Central memory CD8-positive, alpha-beta T cell (primary cell): ENCODE results near the gene PHOX2B.

Source experiments
- ATAC-seq: fragments of 150-1000 bp; cut with Tn5 transposase; replicated peaks from 2 replicates; pipeline ENCODE4 v1.10.0; 2022; ENCODE audit warnings: mild to moderate bottlenecking, moderate FRiP score, moderate number of reproducible peaks; ENCODE audit not compliant: poor library complexity, severe bottlenecking; ENCODE audit errors: extremely low read depth
- DNase-seq, 2 donors: peaks; one replicate each; pipeline ENCODE4 v3.0.0; 2021; ENCODE audit warnings: low spot score in 2 of 2
- H3K27ac Mint-ChIP-seq: one replicate; pipeline ENCODE4 v1.8.0; 2022; ENCODE audit warnings: low read depth, mild to moderate bottlenecking, moderate library complexity, mixed read lengths
- H3K27me3 Mint-ChIP-seq: one replicate; pipeline ENCODE4 v1.8.0; 2022; ENCODE audit warnings: mixed read lengths
- H3K36me3 Mint-ChIP-seq: one replicate; pipeline ENCODE4 v1.8.0; 2022; ENCODE audit warnings: mild to moderate bottlenecking, moderate library complexity, mixed read lengths; ENCODE audit not compliant: insufficient read depth
- H3K4me1 Mint-ChIP-seq: one replicate; pipeline ENCODE4 v1.8.0; 2022; ENCODE audit warnings: mixed read lengths
- H3K4me3 Mint-ChIP-seq: one replicate; pipeline ENCODE4 v1.8.0; 2022; ENCODE audit warnings: mild to moderate bottlenecking, moderate library complexity, mixed read lengths
- H3K9me3 Mint-ChIP-seq: one replicate; pipeline ENCODE4 v1.8.0; 2022; ENCODE audit warnings: mixed read lengths

The PHOX2B gene

GRCh38 chr4:41748571-41749475, at the start of gene PHOX2B:
Gene PHOX2B, minus strand, starts transcription at chr4:41748725. Its CDS starts 115 bp downstream, at chr4:41748610.
- no peaks in the 10 kb centered on the region for H3K4me1 Mint-ChIP-seq

GRCh38 chr4:41797260-41797659, 48.7 kb upstream of the PHOX2B start:
- no peak for DNase-seq
- H3K4me1 Mint-ChIP-seq = no peaks in the 10 kb centered on the region
- peaks cover 9% of the 10 kb centered on the region for H3K27me3 Mint-ChIP-seq
- ATAC-seq = no peak
- no peak overlapping the region for H3K27ac Mint-ChIP-seq
- no peaks in the 10 kb centered on the region for H3K9me3 Mint-ChIP-seq
- no peaks in the 10 kb centered on the region for H3K36me3 Mint-ChIP-seq
- H3K4me3 Mint-ChIP-seq = no peak overlapping the region

More at GRCh38 chr4:41748571-41749475, at the start of gene PHOX2B:
- Mint-ChIP-seq H3K36me3 (no peaks in the 10 kb centered on the region), H3K27me3 (peaks cover 99% of the 10 kb centered on the region), H3K9me3 (peaks cover 7% of the 10 kb centered on the region), H3K4me3 (no peak within 1 kb of the TSS), H3K27ac (no peak within 1 kb of the TSS)
- DNase-seq = no peak
- ATAC-seq = no peak

- no peak overlapping the region for H3K4me3 Mint-ChIP-seq
- ATAC-seq (no peak), DNase-seq (no peak)
- no peaks in the 10 kb centered on the region for H3K36me3 Mint-ChIP-seq
- H3K4me1 Mint-ChIP-seq = no peaks in the 10 kb centered on the region
- H3K27me3 Mint-ChIP-seq = peaks cover 15% of the 10 kb centered on the region
- H3K27ac Mint-ChIP-seq = no peak overlapping the region
- H3K9me3 Mint-ChIP-seq = no peaks in the 10 kb centered on the region
Measured at GRCh38 chr4:41796545-41797210, 48.2 kb upstream of the PHOX2B start.

DNA sequence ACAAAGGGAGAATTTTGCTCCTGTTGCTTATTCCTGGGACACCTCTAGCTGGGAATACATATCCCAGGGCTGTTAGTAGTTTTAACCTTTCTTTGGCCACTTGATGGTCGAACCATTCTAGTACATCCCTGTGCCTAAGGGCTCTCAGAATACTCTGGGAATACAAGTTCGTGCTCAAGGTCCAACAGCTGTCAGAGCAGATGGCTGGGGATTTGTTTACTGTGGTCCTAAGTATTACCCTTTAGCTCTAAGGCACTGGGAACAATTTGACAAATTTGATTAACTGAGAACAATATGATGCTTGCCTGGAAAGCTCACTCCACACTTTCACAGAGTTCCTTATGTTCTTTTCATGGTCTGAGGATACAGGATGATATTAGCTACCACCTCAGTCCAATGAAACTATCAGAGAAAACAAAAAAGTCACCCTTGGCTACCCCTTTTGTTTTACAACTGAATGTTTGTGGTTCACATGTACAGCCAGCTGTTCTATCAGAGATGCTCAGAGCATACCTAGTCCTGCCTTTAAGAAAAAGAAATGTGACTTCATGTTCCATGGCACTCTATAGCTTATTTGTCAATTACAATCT, 47.4 kb upstream of the PHOX2B start:
- DNase-seq (no peak), ATAC-seq (no peak)
- Mint-ChIP-seq H3K36me3 (no peaks in the 10 kb centered on the region), H3K27ac (no peak overlapping the region), H3K9me3 (no peaks in the 10 kb centered on the region), H3K4me1 (no peaks in the 10 kb centered on the region), H3K4me3 (no peak overlapping the region), H3K27me3 (peaks cover 21% of the 10 kb centered on the region)

DNA sequence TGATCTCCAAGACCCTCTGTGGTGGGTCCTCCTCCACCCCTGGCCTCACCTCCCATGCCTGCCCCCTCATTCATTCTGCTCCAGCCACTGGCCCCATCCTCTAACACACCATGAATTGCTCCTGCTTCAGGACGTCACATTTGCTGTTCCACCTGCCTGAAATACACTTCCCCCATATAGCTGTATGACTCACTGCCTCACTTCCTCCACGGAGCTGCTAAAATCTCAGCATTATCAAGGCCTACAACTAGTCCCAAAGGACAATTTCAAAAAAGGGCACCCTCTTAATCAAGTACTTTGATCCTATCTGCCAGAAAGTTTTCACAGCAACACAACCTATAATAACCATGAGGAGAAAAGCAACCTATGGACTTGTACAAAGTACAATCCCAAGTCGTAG, 43.6 kb upstream of the PHOX2B start:
- H3K9me3 Mint-ChIP-seq = no peaks in the 10 kb centered on the region
- no peak overlapping the region for H3K27ac Mint-ChIP-seq
- ATAC-seq (no peak), DNase-seq (no peak)
- H3K27me3 Mint-ChIP-seq = peaks cover 35% of the 10 kb centered on the region
- H3K36me3 Mint-ChIP-seq = no peaks in the 10 kb centered on the region
- no peaks in the 10 kb centered on the region for H3K4me1 Mint-ChIP-seq
- H3K4me3 Mint-ChIP-seq = no peak overlapping the region

- no peaks in the 10 kb centered on the region for H3K36me3 Mint-ChIP-seq
- ATAC-seq (no peak), DNase-seq (no peak)
Measured at GRCh38 chr4:41791557-41791956, 43.0 kb upstream of the PHOX2B start.

GRCh38 chr4:41787931-41788330, 39.4 kb upstream of the PHOX2B start:
- no peaks in the 10 kb centered on the region for H3K36me3 Mint-ChIP-seq
- H3K4me1 Mint-ChIP-seq = no peaks in the 10 kb centered on the region
- H3K27ac Mint-ChIP-seq = no peak overlapping the region
- H3K9me3 Mint-ChIP-seq = no peaks in the 10 kb centered on the region
- H3K27me3 Mint-ChIP-seq = peaks cover 33% of the 10 kb centered on the region
- no peak overlapping the region for H3K4me3 Mint-ChIP-seq
- no peak for ATAC-seq
- no peak for DNase-seq

More at GRCh38 chr4:41791557-41791956, 43.0 kb upstream of the PHOX2B start:
- Mint-ChIP-seq H3K4me3 (no peak overlapping the region), H3K4me1 (no peaks in the 10 kb centered on the region), H3K9me3 (no peaks in the 10 kb centered on the region), H3K27me3 (peaks cover 35% of the 10 kb centered on the region), H3K27ac (no peak overlapping the region)

GRCh38 chr4:41785665-41786064, 37.1 kb upstream of the PHOX2B start:
- Mint-ChIP-seq H3K27me3 (peaks cover 14% of the 10 kb centered on the region), H3K4me3 (no peak overlapping the region), H3K4me1 (no peaks in the 10 kb centered on the region), H3K27ac (no peak overlapping the region), H3K36me3 (no peaks in the 10 kb centered on the region), H3K9me3 (no peaks in the 10 kb centered on the region)
- DNase-seq (no peak), ATAC-seq (no peak)

- no peak overlapping the region for H3K27ac Mint-ChIP-seq
- no peaks in the 10 kb centered on the region for H3K36me3 Mint-ChIP-seq
- peaks cover 16% of the 10 kb centered on the region for H3K27me3 Mint-ChIP-seq
- DNase-seq (no peak), ATAC-seq (no peak)
- H3K9me3 Mint-ChIP-seq = no peaks in the 10 kb centered on the region
- H3K4me1 Mint-ChIP-seq = no peaks in the 10 kb centered on the region
- no peak overlapping the region for H3K4me3 Mint-ChIP-seq
Measured at GRCh38 chr4:41784191-41784979, 35.9 kb upstream of the PHOX2B start.

DNA sequence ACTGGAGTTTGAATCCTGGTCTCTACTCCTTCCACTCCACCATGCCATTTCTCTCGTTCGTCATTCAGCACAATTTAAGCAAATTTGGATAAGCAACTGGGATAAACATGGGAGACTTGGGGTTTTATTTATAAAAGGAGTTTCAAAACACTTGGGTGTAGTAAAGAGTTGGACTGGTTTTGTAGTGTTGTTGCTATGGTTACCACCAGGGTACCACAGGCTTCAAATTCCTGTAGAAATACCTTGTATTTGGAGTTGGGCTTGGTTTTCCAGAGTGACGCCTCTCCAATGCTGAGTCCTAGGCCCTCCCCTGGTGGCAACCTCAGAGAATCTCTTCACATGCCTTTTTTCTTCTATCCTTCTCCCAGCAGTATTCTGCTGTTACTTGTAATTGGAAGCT, 27.9 kb upstream of the PHOX2B start:
- H3K36me3 Mint-ChIP-seq = no peaks in the 10 kb centered on the region
- peaks cover 21% of the 10 kb centered on the region for H3K27me3 Mint-ChIP-seq
- no peak overlapping the region for H3K4me3 Mint-ChIP-seq
- H3K4me1 Mint-ChIP-seq = no peaks in the 10 kb centered on the region
- H3K9me3 Mint-ChIP-seq = no peaks in the 10 kb centered on the region
- no peak for ATAC-seq
- no peak for DNase-seq
- no peak overlapping the region for H3K27ac Mint-ChIP-seq

- Mint-ChIP-seq H3K36me3 (no peaks in the 10 kb centered on the region), H3K27ac (no peak overlapping the region), H3K9me3 (no peaks in the 10 kb centered on the region), H3K4me3 (no peak overlapping the region), H3K27me3 (peaks cover 21% of the 10 kb centered on the region), H3K4me1 (no peaks in the 10 kb centered on the region)
- DNase-seq (no peak), ATAC-seq (no peak)
Measured at GRCh38 chr4:41763729-41764128, 15.2 kb upstream of the PHOX2B start.

DNA sequence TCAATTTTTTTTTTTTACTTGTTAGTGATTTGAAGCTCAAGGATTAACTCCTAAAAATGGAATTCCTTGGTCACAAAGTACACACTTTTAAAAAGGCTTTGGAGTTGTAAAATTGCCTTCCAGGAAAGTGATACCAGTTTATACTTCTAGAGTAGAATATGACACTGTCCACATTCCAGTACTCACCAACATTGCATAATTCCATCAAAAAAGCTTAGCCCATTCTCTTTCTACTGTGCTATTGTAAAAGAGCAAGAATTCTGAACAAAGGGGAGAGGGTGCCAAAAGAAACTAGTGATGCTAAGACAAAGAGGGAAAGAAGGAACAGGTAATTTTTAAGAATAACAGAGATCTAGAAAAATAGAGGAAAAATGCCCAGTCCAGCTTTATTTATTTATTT, 10.4 kb upstream of the PHOX2B start:
- ATAC-seq (no peak), DNase-seq (no peak)
- peaks cover 46% of the 10 kb centered on the region for H3K27me3 Mint-ChIP-seq
- no peak overlapping the region for H3K4me3 Mint-ChIP-seq
- no peak overlapping the region for H3K27ac Mint-ChIP-seq
- H3K9me3 Mint-ChIP-seq = no peaks in the 10 kb centered on the region
- H3K36me3 Mint-ChIP-seq = no peaks in the 10 kb centered on the region
- H3K4me1 Mint-ChIP-seq = no peaks in the 10 kb centered on the region
